CD4-positive, alpha-beta T cell (primary cell): ENCODE results near the gene DUOXA2. TPM values are rescaled to one million over a fixed set of nuclear protein-coding genes. Genes with fewer than 3 reads are reported as not detected.

ENCODE experiments used
- ATAC-seq: fragments of 200-7000 bp; cut with Tn5 transposase; one replicate; pipeline ENCODE4 v1.10.0; 2022; ENCODE audit warnings: mild to moderate bottlenecking; ENCODE audit not compliant: poor library complexity
- CTCF ChIA-PET: fragments of 350-600 bp; sonication (Branson Sonifier 250); formaldehyde crosslinking; loops from one replicate; lab custom pipeline; 2021; ENCODE audit warnings: antibody characterized with exemption, inconsistent platforms; lab: Charles Lee
- POLR2A ChIA-PET: fragments of 350-600 bp; sonication (Branson Sonifier 250); formaldehyde crosslinking; loops from one replicate; lab custom pipeline; 2021; ENCODE audit warnings: antibody characterized with exemption, inconsistent platforms; lab: Charles Lee
- DNase-seq, 14 experiments: peaks; one replicate each; pipeline ENCODE4 v3.0.0-alpha.2; 2013 to 2020; ENCODE audit warnings: mixed read lengths in 2 of 14
- H3K27ac ChIP-seq, 2 donors: one replicate each; pipeline versions ENCODE4 v1.5.1 to v1.7.0; 2013; ENCODE audit warnings: low read length in 2 of 2, low read depth in 1 of 2, mild to moderate bottlenecking in 1 of 2
- H3K27me3 ChIP-seq, 2 experiments: 1 replicate in 1 of 2; 2 replicates in 1 of 2; pipeline versions ENCODE4 v1.6.1 to v1.7.0; 2013; ENCODE audit warnings: low read length in 2 of 2, control low read depth in 1 of 2, mild to moderate bottlenecking in 1 of 2, moderate library complexity in 1 of 2; ENCODE audit not compliant: insufficient read depth in 2 of 2, control insufficient read depth in 1 of 2
- H3K36me3 ChIP-seq: one replicate; pipeline ENCODE4 v1.6.1; 2013; ENCODE audit warnings: low read length, control low read depth; ENCODE audit not compliant: insufficient read depth
- H3K4me1 ChIP-seq: one replicate; pipeline ENCODE4 v1.6.1; 2013; ENCODE audit warnings: low read length, control low read depth; ENCODE audit not compliant: insufficient read depth
- H3K4me3 ChIP-seq: one replicate; pipeline ENCODE4 v1.5.1; 2013; ENCODE audit warnings: mild to moderate bottlenecking, low read length, moderate library complexity
- H3K9me3 ChIP-seq, 2 experiments: 1 replicate in 1 of 2; 2 replicates in 1 of 2; pipeline versions ENCODE4 v1.6.1 to v1.7.0; 2013; ENCODE audit warnings: low read length in 2 of 2, mild to moderate bottlenecking in 2 of 2, control low read depth in 1 of 2, moderate library complexity in 1 of 2; ENCODE audit not compliant: control insufficient read depth in 1 of 2, insufficient read depth in 1 of 2
- H3K27ac Mint-ChIP-seq: one replicate; pipeline ENCODE4 v1.8.0; 2020; ENCODE audit warnings: mixed read lengths
- H3K27me3 Mint-ChIP-seq: one replicate; pipeline ENCODE4 v1.8.0; 2021; ENCODE audit warnings: mixed read lengths
- H3K36me3 Mint-ChIP-seq: one replicate; pipeline ENCODE4 v1.8.0; 2021; ENCODE audit warnings: low read depth, mixed read lengths
- H3K4me1 Mint-ChIP-seq: one replicate; pipeline ENCODE4 v1.8.0; 2021; ENCODE audit warnings: low read depth, mixed read lengths
- H3K4me3 Mint-ChIP-seq: one replicate; pipeline ENCODE4 v1.8.0; 2020; ENCODE audit warnings: mild to moderate bottlenecking, mixed read lengths
- H3K9me3 Mint-ChIP-seq: one replicate; pipeline ENCODE4 v1.8.0; 2020; ENCODE audit warnings: mixed read lengths
- CTCF ChIP-seq: fragments of 200-600 bp; IDR thresholded peaks from one replicate; pipeline ENCODE4 v1.8.0; 2022; ENCODE audit warnings: antibody characterized with exemption, mild to moderate bottlenecking
- intact Hi-C, 2 experiments: fragments of 100-400 bp; cut with DNase I in 1 of 2; cut with micrococcal nuclease in 1 of 2; formaldehyde crosslinking; loops; one replicate each; pipeline versions ENCODE4 v1.15.1 to v1.9.0; 2023 to 2025; cut with DNase I, micrococcal nuclease
- total RNA-seq, 174 experiments: library from RNA in 2 of 174; stranded (reverse) in 2 of 174; gene quantifications; one replicate each; pipeline ENCODE4 v1.2.3 and lab custom pipeline; 2021 to 2026

DUOXA2 gene
- total RNA-seq, 2 experiments from 2014 or later, result not detected

DNA sequence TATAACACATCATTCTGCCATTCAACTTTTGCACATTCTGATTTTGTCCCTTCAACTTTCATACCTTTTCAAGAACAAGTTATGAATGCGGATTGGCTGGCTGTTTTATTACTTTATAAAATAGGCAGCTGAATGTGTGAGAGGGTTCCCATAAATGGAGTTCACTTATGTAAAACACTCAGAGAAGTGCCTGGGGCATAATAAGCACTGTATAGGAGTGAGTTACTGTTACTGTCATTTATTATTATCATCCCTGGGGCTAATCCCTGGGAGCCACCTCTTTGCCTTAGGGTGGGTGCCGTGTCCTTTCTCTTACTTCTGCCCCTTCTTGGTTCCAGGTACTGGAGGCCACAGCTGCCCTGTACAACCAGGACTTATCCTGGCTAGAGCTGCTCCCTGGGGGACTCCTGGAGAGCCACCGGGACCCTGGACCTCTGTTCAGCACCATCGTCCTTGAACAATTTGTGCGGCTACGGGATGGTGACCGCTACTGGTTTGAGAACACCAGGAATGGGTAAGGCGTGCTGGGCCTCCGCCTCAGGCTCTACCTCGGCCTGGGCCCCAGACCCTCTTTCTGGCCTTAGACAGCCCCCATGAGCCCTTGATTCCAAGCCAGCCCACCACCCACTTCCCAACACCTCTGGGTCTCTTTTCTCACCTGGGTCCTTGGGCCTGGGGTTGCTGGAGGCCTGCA is 26.6 kb downstream of the DUOXA2 start:
- intact Hi-C loops, result no loop called here
- TF ChIP-seq CTCF, result no peak
- Mint-ChIP-seq H3K27me3 (peaks cover 15% of the 10 kb centered on the region), H3K36me3 (no peaks in the 10 kb centered on the region), H3K27ac (no peak overlapping the region), H3K4me3 (no peak overlapping the region), H3K4me1 (peaks cover 7% of the 10 kb centered on the region), H3K9me3 (no peaks in the 10 kb centered on the region)
- DNase-seq (no peak), ATAC-seq (no peak)
- Histone ChIP-seq H3K4me1 (peaks cover 8% of the 10 kb centered on the region), H3K27me3 (peaks cover 11 to 14% of the 10 kb centered on the region in 2 experiments), H3K36me3 (no peaks in the 10 kb centered on the region), H3K4me3 (no peak overlapping the region), H3K9me3 (no peaks in the 10 kb centered on the region), H3K27ac (no peak overlapping the region)
- CTCF ChIA-PET, result interaction anchor here (0.8 kb wide), 1 partner anchor 23 kb away, joined by 3 read pairs; no protein-coding TSS in a partner anchor
- POLR2A ChIA-PET, result no interaction called here

DNA sequence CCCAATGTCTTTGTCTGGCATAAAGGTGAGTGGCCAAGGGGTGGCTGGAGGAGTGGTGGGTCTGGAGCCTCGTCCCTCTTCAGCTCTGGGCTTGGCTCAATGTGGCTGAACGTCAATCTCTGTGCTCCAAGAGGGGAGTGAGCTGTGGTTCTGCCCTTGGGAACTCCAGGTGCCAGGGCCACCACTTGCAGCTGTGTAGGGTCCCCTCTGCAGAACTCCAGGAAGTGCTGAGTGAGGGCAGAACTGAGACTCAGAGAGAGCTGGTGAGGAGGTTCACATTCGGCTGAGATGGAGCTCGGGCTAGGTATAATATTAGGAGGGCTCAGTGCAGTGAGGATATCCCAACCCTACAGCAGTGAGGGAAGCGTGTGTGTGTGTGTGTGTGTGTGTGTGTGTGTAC is 27.3 kb downstream of the DUOXA2 start:
- POLR2A ChIA-PET, result no interaction called here
- peaks cover 2% of the 10 kb centered on the region for H3K4me1 ChIP-seq
- H3K36me3 ChIP-seq, result no peaks in the 10 kb centered on the region
- H3K27me3 ChIP-seq, result peaks cover 6 to 8% of the 10 kb centered on the region in 2 experiments
- intact Hi-C loops, result no loop called here
- DNase-seq (no peak), ATAC-seq (no peak)
- H3K27me3 Mint-ChIP-seq, result peaks cover 10% of the 10 kb centered on the region
- H3K9me3 Mint-ChIP-seq, result no peaks in the 10 kb centered on the region
- H3K4me3 ChIP-seq, result no peak overlapping the region
- no peak for TF ChIP-seq CTCF
- peaks cover 2% of the 10 kb centered on the region for H3K4me1 Mint-ChIP-seq
- no peak overlapping the region for H3K27ac Mint-ChIP-seq
- no peak overlapping the region for H3K27ac ChIP-seq
- no peaks in the 10 kb centered on the region for H3K9me3 ChIP-seq
- no peaks in the 10 kb centered on the region for H3K36me3 Mint-ChIP-seq
- no peak overlapping the region for H3K4me3 Mint-ChIP-seq
- CTCF ChIA-PET, result no interaction called here

DNA sequence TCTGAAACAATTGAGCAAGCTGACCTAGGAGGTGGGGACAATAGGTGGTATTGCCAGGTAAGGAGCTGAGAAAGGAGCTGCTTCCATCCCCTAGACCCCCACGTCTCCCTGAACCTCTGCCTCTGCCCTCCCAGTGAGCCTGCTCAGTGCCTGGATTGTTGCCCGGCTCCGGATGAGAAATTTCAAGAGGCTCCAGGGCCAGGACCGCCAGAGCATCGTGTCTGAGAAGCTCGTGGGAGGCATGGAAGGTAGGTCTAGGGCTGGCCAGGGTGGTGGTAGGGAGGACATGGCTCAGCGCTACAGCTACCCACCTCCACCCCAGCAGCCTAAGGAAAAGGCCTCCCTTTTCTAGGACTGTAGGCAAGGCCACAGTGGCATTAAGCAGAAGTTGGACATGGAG is 28.9 kb downstream of the DUOXA2 start:
- CTCF ChIA-PET, result no interaction called here

More for the DNA sequence above, 28.9 kb downstream of the DUOXA2 start:
- Mint-ChIP-seq H3K4me3 (no peak overlapping the region), H3K4me1 (no peaks in the 10 kb centered on the region), H3K9me3 (no peaks in the 10 kb centered on the region), H3K27me3 (peaks cover 5% of the 10 kb centered on the region), H3K36me3 (no peaks in the 10 kb centered on the region), H3K27ac (no peak overlapping the region)
- no peaks in the 10 kb centered on the region for H3K9me3 ChIP-seq
- DNase-seq, result no peak
- POLR2A ChIA-PET, result no interaction called here
- ATAC-seq, result no peak
- H3K27ac ChIP-seq, result no peak overlapping the region
- H3K36me3 ChIP-seq, result no peaks in the 10 kb centered on the region
- intact Hi-C loops, result no loop called here
- no peak overlapping the region for H3K4me3 ChIP-seq
- H3K27me3 ChIP-seq, result peaks cover 0 to 2% of the 10 kb centered on the region in 2 experiments
- no peak for TF ChIP-seq CTCF
- H3K4me1 ChIP-seq, result no peaks in the 10 kb centered on the region
